Ascending aorta (tissue), 2 donors: ENCODE data around the gene GJB2. TPM values are rescaled to one million over a fixed set of nuclear protein-coding genes. Genes with fewer than 3 reads are reported as not detected.

Source experiments
- DNase-seq, 2 donors: peaks; one replicate each; pipeline ENCODE4 v3.0.0-alpha.2; 2019; ENCODE audit warnings: low spot score in 2 of 2
- H3K27ac ChIP-seq, 2 donors: fragments of 200-600 bp; sonication (generic); one replicate each; pipeline ENCODE4 v1.5.1; 2016 to 2017; ENCODE audit warnings: mild to moderate bottlenecking in 1 of 2
- H3K27me3 ChIP-seq: fragments of 200-600 bp; sonication (generic); one replicate; pipeline ENCODE4 v1.5.1; 2017
- H3K36me3 ChIP-seq, 2 donors: fragments of 200-600 bp; sonication (generic); one replicate each; pipeline ENCODE4 v1.5.1; 2016
- H3K4me1 ChIP-seq, 2 donors: fragments of 200-600 bp; sonication (generic); one replicate each; pipeline ENCODE4 v1.5.1; 2016 to 2017; ENCODE audit warnings: mild to moderate bottlenecking in 1 of 2
- H3K4me3 ChIP-seq, 2 donors: fragments of 200-600 bp; sonication (generic); one replicate each; pipeline ENCODE4 v1.5.1; 2016 to 2017; ENCODE audit warnings: mild to moderate bottlenecking in 1 of 2
- H3K9me3 ChIP-seq, 2 donors: fragments of 200-600 bp; sonication (generic); one replicate each; pipeline ENCODE4 v1.5.1; 2016
- intact Hi-C: fragments of 100-400 bp; cut with DNase I; formaldehyde crosslinking; loops from one replicate; pipeline ENCODE4 v1.15.1; 2023
- total RNA-seq: library from RNA; depleted of rRNA; stranded (reverse); fragments of >200 nt; gene quantifications from one replicate; pipeline ENCODE4 v1.1.0, GENCODE V29; 2016
- TF ChIP-seq, protein P1 (sequence below), 3 experiments: fragments of 200-600 bp in 2 of 3; fragments of 450-650 bp in 1 of 3; sonication (generic) in 2 of 3; IDR thresholded peaks; one replicate each; pipeline ENCODE4 v1.5.1; 2016 to 2019; ENCODE audit warnings: antibody characterized with exemption in 3 of 3, mild to moderate bottlenecking in 1 of 3, moderate library complexity in 1 of 3

GJB2 gene
- total RNA-seq, 1 donor from 2014 or later, result 0.21 TPM

- no peak for DNase-seq
- TF ChIP-seq, protein P1, sequence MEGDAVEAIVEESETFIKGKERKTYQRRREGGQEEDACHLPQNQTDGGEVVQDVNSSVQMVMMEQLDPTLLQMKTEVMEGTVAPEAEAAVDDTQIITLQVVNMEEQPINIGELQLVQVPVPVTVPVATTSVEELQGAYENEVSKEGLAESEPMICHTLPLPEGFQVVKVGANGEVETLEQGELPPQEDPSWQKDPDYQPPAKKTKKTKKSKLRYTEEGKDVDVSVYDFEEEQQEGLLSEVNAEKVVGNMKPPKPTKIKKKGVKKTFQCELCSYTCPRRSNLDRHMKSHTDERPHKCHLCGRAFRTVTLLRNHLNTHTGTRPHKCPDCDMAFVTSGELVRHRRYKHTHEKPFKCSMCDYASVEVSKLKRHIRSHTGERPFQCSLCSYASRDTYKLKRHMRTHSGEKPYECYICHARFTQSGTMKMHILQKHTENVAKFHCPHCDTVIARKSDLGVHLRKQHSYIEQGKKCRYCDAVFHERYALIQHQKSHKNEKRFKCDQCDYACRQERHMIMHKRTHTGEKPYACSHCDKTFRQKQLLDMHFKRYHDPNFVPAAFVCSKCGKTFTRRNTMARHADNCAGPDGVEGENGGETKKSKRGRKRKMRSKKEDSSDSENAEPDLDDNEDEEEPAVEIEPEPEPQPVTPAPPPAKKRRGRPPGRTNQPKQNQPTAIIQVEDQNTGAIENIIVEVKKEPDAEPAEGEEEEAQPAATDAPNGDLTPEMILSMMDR (IDR thresholded peaks at IDR 0.05), result no peak
- intact Hi-C loops, result loop anchor here (10.0 kb wide), 1 partner anchor 296 kb away; no protein-coding TSS in a partner anchor
These were observed 6.0 kb upstream of the GJB2 start for GRCh38 chr13:20198781-20199180.

DNA sequence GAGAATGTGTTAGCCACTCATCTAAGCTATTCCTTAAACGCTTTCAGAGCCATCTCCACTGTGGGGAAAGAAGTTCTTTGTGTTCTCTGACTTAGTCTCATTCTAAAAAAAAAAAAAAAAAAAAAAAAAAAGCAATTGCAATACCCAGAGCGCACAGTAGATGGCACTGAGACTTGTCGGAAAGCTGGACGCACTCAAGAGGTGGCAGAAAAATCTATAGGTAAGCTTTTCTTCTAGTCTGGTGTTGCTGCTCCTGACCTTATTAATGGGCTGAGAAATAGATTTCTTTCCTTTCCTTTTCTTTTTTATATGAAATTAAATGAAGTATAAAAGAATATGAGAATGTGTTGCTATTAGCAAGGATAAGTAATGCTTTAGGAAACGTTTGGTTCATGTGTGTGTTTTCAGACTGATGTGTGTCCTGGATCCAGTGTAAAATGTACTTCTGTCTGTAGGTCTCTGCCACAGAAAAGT lies 4.7 kb upstream of the GJB2 start:
- DNase-seq, result no peak
- H3K9me3 ChIP-seq, result no peaks in the 10 kb centered on the region
- intact Hi-C loops, result loop anchor here (10.0 kb wide), 1 partner anchor 297 kb away; no protein-coding TSS in a partner anchor
- no peaks in the 10 kb centered on the region for H3K36me3 ChIP-seq
- H3K4me3 ChIP-seq, result peak overlapping the region in 1 of 2 donors; percentile 30
- H3K27me3 ChIP-seq, result peaks cover 17% of the 10 kb centered on the region
- TF ChIP-seq, protein P1 (IDR thresholded peaks at IDR 0.05), result peak; percentile 17 to 70 (median 58)
- H3K4me1 ChIP-seq, result peaks cover 7 to 17% of the 10 kb centered on the region in 2 donors
- no peak overlapping the region for H3K27ac ChIP-seq

More at GRCh38 chr13:20198781-20199180, 6.0 kb upstream of the GJB2 start:
- no peaks in the 10 kb centered on the region for H3K9me3 ChIP-seq
- H3K36me3 ChIP-seq, result no peaks in the 10 kb centered on the region
- H3K27ac ChIP-seq, result no peak overlapping the region
- H3K27me3 ChIP-seq, result peaks cover 6% of the 10 kb centered on the region
- H3K4me1 ChIP-seq, result peaks cover 0 to 3% of the 10 kb centered on the region in 2 donors
- no peak overlapping the region for H3K4me3 ChIP-seq

- intact Hi-C loops, result loop anchor here (10.0 kb wide), 1 partner anchor 299 kb away; no protein-coding TSS in a partner anchor
- Histone ChIP-seq H3K4me1 (peaks cover 7 to 18% of the 10 kb centered on the region in 2 donors), H3K4me3 (no peak overlapping the region), H3K9me3 (no peaks in the 10 kb centered on the region), H3K27ac (no peak overlapping the region), H3K27me3 (peaks cover 25% of the 10 kb centered on the region), H3K36me3 (no peaks in the 10 kb centered on the region)
- TF ChIP-seq, protein P1 (IDR thresholded peaks at IDR 0.05), result no peak
- no peak for DNase-seq
These were observed 3.1 kb upstream of the GJB2 start for GRCh38 chr13:20195801-20196200.

GRCh38 chr13:20193907-20194631 lies 1.3 kb upstream of the GJB2 start:
- intact Hi-C loops, result loop anchor here (10.0 kb wide), 1 partner anchor 301 kb away; no protein-coding TSS in a partner anchor

DNA sequence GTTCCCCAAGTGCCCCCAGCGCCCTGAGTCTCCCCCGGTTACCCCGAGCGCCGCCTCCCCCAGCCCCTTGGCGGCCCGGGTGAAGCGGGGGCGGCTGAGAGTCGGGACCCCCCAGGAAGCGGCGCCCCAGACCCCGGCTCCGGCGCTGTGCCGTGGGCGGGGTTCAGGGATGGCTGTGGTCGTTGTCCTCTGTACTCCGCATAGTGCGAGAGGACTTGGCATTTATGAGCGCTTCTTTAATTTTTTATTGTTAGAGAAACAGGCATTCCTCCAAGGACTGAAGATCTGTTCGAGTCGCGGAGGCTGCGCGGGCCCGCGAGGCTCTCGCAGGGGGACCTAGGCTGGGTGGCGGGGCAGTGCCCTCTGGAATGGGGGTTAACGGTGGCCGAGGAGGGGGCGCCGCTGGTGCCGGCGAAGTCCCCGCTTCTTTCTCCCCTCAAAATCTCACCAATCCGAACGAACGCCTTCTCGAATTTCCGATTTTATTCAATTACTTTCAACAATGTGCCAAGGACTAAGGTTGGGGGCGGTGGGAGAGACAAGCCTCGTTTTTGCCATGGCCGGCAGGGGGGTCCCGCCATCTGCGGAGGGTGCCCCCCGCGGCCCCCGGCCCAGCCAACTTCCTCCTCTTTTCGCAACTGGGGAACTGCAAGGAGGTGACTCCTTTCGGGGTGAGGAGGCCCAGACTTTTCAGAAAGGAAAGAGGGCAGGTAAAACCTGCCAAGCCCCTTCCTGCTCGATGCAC lies 596 bp upstream of the GJB2 start:
- TF ChIP-seq, protein P1 (IDR thresholded peaks at IDR 0.05), result no peak
- peak overlapping the region; percentile 58 to 59 for H3K4me3 ChIP-seq
- peaks cover 7 to 18% of the 10 kb centered on the region in 2 donors for H3K4me1 ChIP-seq
- H3K9me3 ChIP-seq, result no peaks in the 10 kb centered on the region
- peaks cover 25% of the 10 kb centered on the region for H3K27me3 ChIP-seq
- intact Hi-C loops, result loop anchor here (10.0 kb wide), 1 partner anchor 301 kb away; no protein-coding TSS in a partner anchor
- H3K36me3 ChIP-seq, result no peaks in the 10 kb centered on the region
- H3K27ac ChIP-seq, result no peak overlapping the region
- no peak for DNase-seq

More at GRCh38 chr13:20193907-20194631, 1.3 kb upstream of the GJB2 start:
- no peaks in the 10 kb centered on the region for H3K36me3 ChIP-seq
- DNase-seq, result no peak
- TF ChIP-seq, protein P1 (IDR thresholded peaks at IDR 0.05), result no peak
- H3K9me3 ChIP-seq, result no peaks in the 10 kb centered on the region
- H3K27ac ChIP-seq, result no peak overlapping the region
- H3K27me3 ChIP-seq, result peaks cover 25% of the 10 kb centered on the region
- H3K4me3 ChIP-seq, result peak overlapping the region in 1 of 2 donors; percentile 59
- H3K4me1 ChIP-seq, result peaks cover 7 to 18% of the 10 kb centered on the region in 2 donors
